Breast epithelium (tissue), 3 donors: Measurements from ENCODE around the gene HMCN2.
A peak's percentile ranks its signal among the peaks of the same experiment; 100 is the strongest.

ENCODE experiments used
- POLR2A ChIP-seq: fragments of 450-650 bp; IDR thresholded peaks from one replicate; pipeline ENCODE4 v1.6.1; 2016; ENCODE audit warnings: antibody characterized with exemption, mild to moderate bottlenecking, moderate library complexity
- TF ChIP-seq, protein P1 (sequence below), 3 donors: fragments of 450-650 bp; IDR thresholded peaks; one replicate each; pipeline ENCODE4 v1.5.1; 2016 to 2017; ENCODE audit warnings: antibody characterized with exemption in 3 of 3, mild to moderate bottlenecking in 3 of 3, moderate library complexity in 3 of 3

DNA sequence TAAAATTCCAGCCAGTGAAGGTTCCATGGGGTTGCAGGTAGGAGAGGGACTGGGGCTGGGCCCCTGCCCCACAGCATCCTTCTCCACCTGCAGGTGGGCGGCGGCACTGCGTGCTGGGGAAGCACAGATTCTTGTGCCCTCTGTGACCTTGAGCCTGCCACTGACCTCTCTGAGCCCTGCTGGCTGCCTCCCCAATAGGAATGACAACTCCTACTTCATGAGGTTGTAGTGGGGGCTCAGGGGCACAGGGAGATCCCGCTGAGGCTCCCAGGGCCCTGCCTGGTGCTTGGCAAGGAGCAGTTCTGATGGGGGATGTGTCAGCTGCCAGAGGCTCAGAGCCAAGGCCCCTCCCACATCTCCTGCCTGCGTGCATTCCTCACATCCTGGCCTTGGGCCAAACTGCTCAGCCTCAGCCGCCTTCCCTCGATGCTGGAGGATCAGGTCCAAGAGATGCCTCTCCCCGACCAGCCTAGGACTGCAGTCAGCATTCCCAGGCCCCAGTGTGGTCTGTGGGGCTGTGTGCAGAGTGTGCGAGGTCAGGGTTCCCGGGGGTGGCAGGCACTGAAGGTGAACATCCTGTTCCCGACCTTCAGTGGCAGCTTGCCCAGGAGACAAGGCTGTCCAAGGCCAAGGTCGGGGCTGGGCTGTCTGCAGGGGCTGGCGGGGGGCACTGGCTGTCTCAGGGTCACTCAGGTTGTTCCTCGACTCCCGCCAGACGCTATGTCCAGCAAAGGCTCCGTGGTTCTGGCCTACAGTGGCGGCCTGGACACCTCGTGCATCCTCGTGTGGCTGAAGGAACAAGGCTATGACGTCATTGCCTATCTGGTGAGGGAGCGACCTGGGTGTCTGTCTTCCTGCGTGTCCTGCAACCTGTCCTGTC is 186.2 kb downstream of the HMCN2 start:
- TF ChIP-seq, protein P1, sequence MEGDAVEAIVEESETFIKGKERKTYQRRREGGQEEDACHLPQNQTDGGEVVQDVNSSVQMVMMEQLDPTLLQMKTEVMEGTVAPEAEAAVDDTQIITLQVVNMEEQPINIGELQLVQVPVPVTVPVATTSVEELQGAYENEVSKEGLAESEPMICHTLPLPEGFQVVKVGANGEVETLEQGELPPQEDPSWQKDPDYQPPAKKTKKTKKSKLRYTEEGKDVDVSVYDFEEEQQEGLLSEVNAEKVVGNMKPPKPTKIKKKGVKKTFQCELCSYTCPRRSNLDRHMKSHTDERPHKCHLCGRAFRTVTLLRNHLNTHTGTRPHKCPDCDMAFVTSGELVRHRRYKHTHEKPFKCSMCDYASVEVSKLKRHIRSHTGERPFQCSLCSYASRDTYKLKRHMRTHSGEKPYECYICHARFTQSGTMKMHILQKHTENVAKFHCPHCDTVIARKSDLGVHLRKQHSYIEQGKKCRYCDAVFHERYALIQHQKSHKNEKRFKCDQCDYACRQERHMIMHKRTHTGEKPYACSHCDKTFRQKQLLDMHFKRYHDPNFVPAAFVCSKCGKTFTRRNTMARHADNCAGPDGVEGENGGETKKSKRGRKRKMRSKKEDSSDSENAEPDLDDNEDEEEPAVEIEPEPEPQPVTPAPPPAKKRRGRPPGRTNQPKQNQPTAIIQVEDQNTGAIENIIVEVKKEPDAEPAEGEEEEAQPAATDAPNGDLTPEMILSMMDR (IDR thresholded peaks at IDR 0.05), result peak in 2 of 3 donors; percentile 24 to 39
- no peak for TF ChIP-seq POLR2A
